Right ventricle myocardium inferior (tissue), 1 donor: ENCODE data around the gene RREB1. TPM values are rescaled to one million over a fixed set of nuclear protein-coding genes. Genes with fewer than 3 reads are reported as not detected.

Source experiments
- ATAC-seq: fragments of 200-7000 bp; cut with Tn5 transposase; one replicate; pipeline ENCODE4 v1.9.1; 2020; ENCODE audit warnings: mild to moderate bottlenecking, moderate library complexity
- DNase-seq: peaks from one replicate; pipeline ENCODE4 v3.0.0; 2021; ENCODE audit errors: missing footprints
- intact Hi-C: fragments of 100-400 bp; cut with DNase I; formaldehyde crosslinking; loops from one replicate; pipeline ENCODE4 v1.11.0; 2022
- total RNA-seq: library from RNA; stranded (reverse); fragmentation: NEBNext Ultra II Directional; extraction: Animal tissue kit (Norgen Biotek cat#: 25700); gene quantifications from one replicate; pipeline ENCODE4 v1.2.1, GENCODE V29; 2021
- donor health status: DM: no; HTN: yes; CAD: no; lungs with severe emphysema.

RREB1 gene
- total RNA-seq, 1 donor from 2014 or later, result 34.2 TPM

DNA sequence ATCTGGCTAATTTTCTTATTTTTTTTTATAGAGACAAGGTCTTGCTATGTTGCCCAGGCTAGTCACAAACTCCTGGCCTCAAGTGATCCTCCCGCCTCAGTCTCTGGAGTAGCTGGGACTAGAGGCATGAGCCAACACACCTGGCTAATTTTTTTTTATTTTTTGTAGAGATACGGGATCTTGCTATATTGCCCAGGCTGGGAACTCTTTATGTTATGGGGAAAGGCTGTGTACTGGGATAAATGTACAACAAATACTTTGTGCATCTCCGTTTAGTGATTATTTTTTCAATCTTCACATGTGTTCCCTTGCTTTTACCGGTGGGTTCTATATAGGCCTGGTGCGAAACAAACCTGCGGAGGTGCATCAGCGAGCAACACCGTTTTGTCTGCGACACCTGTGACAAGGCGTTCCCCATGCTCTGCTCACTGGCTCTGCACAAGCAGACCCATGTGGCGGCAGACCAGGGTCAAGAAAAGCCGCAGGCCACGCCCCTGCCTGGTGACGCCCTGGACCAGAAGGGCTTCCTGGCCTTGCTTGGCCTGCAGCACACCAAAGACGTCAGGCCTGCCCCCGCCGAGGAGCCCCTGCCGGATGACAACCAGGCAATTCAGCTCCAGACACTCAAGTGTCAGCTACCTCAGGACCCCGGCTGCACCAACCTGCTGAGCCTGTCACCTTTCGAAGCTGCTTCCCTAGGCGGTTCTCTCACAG is 121.1 kb downstream of the RREB1 start:
- intact Hi-C loops, result loop anchor here (10.0 kb wide), 1 partner anchor 234 kb away; no protein-coding TSS in a partner anchor
- no peak for ATAC-seq
- no peak for DNase-seq

DNA sequence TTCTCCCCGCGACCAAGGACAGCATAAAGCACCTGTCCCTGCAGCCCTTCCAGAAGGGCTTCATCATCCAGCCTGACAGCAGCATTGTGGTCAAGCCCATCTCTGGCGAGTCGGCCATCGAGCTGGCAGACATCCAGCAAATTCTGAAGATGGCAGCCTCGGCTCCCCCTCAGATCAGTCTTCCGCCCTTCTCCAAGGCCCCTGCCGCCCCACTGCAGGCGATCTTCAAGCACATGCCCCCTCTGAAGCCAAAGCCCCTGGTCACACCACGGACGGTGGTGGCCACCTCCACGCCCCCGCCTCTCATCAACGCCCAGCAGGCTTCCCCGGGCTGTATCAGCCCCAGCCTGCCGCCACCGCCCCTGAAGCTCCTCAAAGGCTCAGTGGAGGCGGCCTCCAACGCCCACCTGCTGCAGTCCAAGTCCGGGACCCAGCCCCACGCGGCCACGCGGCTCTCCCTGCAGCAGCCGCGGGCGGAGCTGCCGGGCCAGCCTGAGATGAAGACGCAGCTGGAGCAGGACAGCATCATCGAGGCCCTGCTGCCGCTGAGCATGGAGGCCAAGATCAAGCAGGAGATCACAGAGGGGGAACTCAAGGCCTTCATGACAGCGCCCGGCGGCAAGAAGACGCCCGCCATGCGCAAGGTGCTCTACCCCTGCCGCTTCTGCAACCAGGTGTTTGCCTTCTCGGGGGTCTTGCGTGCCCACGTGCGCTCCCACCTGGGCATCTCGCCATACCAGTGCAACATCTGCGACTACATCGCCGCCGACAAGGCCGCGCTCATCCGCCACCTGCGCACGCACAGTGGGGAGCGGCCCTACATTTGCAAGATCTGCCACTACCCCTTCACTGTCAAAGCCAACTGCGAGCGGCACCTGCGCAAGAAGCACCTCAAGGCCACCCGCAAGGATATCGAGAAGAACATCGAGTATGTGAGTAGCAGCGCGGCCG is 121.9 kb downstream of the RREB1 start:
- DNase-seq (no peak), ATAC-seq (no peak)
- intact Hi-C loops, result loop anchor here (10.0 kb wide), 1 partner anchor 235 kb away; no protein-coding TSS in a partner anchor

GRCh38 chr6:7230327-7230691 is 122.5 kb downstream of the RREB1 start:
- intact Hi-C loops, result no loop called here
- ATAC-seq (no peak), DNase-seq (no peak)

GRCh38 chr6:7230956-7231713 is 123.4 kb downstream of the RREB1 start:
- DNase-seq, result no peak
- intact Hi-C loops, result no loop called here
- ATAC-seq, result no peak

- intact Hi-C loops, result no loop called here
- no peak for ATAC-seq
- no peak for DNase-seq
Measured at GRCh38 chr6:7232351-7232750, 124.6 kb downstream of the RREB1 start.

DNA sequence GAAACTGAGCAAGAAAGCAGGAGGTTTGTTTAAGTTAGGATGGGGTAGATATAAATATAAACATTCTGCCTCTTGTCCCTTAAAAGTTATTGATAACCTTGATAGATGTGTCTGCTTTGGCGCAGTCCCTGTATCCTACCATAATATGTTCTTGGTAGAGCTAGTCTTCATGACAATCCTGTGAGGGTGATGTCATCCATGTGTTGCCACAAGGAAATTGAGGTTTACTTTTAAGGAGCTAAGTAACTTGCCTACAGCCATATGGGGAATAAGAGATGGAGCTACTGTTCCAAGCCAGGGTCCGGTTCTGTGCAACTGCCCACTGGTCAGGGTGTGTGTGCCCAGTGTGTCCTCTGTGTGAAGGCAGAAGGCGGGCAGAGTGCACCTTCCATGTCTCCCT is 126.8 kb downstream of the RREB1 start:
- DNase-seq (no peak), ATAC-seq (no peak)
- intact Hi-C loops, result no loop called here

- no peak for ATAC-seq
- DNase-seq, result no peak
- intact Hi-C loops, result no loop called here
Measured at GRCh38 chr6:7235712-7236305, 128.0 kb downstream of the RREB1 start.

GRCh38 chr6:7236306-7237209 is 128.8 kb downstream of the RREB1 start:
- DNase-seq (no peak), ATAC-seq (no peak)
- intact Hi-C loops, result no loop called here

- DNase-seq, result no peak
- no peak for ATAC-seq
- intact Hi-C loops, result no loop called here
Measured at GRCh38 chr6:7237653-7238188, 130.0 kb downstream of the RREB1 start.

DNA sequence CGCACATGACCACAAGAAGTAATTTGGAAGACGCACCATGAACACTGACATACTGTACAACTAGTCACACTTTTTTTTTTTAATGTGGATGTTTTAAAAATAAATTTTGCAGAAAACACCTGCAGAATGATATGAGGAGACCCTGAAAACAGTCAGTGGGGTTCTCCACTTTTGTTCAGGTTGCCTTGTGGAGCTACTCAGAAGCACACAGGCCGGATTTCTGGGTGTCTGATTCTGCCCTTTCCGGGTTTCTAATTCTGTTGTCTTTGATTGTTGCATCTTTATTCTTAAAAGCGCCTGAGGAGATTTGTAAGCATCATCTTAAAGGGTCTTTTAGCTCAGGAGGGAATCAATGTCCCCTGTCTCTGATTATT is 130.8 kb downstream of the RREB1 start:
- ATAC-seq (no peak), DNase-seq (no peak)
- intact Hi-C loops, result no loop called here

- intact Hi-C loops, result no loop called here
- peak; percentile 84 for ATAC-seq
- peak; percentile 93 for DNase-seq
Measured at GRCh38 chr6:7238900-7239589, 131.3 kb downstream of the RREB1 start.

DNA sequence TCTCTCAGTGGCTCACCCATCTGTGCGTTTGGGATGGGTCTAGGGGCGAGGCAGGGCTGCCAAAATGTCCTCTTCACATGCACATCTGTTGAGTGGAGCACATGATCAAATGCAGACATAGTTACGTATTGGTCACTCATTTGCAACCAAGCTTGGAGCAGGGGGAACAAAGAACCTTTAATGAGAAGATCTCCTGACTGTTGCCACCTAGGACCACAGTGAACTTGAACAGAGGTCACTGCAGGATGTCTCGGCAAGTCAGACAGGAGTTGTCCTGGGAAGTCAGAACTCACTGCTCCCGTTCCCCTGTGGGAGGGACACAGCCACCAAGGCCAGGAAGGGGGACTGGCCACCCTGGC is 131.8 kb downstream of the RREB1 start:
- no peak for ATAC-seq
- DNase-seq, result no peak
- intact Hi-C loops, result no loop called here

DNA sequence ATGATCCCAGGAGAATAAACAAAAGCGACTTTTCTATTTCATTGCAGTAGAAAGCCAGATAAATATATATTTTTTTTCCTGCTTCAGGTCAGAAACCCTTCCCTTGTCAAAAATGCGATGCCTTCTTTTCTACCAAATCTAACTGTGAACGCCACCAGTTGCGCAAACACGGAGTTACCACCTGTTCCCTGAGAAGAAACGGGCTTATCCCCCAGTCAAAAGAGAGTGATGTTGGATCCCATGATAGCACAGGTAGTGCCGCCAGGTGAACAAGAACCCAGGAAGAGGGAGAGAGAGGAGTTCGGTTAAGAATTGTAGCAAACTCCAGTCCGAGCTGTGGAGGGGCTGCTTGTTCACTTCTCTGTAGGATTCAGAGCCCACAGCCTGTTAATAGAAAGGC is 132.6 kb downstream of the RREB1 start:
- intact Hi-C loops, result loop anchor here (5.0 to 10.0 kb wide), 4 partner anchors 133 to 686 kb away; partner anchors contain the start of gene RREB1
- DNase-seq (no peak), ATAC-seq (no peak)

GRCh38 chr6:7241160-7241559 is 133.4 kb downstream of the RREB1 start:
- ATAC-seq (no peak), DNase-seq (no peak)
- intact Hi-C loops, result loop anchor here (5.0 to 10.0 kb wide), 4 partner anchors 134 to 686 kb away; partner anchors contain the start of gene RREB1

GRCh38 chr6:7241709-7242645 is 134.2 kb downstream of the RREB1 start:
- no peak for ATAC-seq
- DNase-seq, result no peak
- intact Hi-C loops, result loop anchor here (2.0 to 10.0 kb wide), 5 partner anchors 135 to 687 kb away; partner anchors contain the start of gene RREB1

DNA sequence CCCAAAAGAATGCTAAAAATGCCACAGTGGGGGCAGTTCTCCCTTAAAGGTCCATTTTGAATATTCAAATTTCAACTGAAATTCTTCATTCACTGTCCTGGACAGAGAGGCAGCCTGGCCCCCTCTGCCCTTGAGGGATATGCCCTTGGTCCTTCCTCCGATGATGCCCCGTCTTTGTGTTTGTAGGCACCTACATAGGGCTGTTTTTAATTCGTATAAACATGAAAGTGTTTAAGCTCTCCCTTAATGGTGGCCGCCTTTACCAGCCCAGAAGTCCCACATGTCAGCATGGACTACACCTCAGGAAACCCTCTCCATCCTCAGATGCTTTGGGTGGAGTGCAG is 135.0 kb downstream of the RREB1 start:
- ATAC-seq (no peak), DNase-seq (no peak)
- intact Hi-C loops, result loop anchor here (2.0 to 10.0 kb wide), 5 partner anchors 136 to 688 kb away; partner anchors contain the start of gene RREB1
